A549 (cell line): Measurements from ENCODE around the gene TBX10.

Experiments
- EP300 ChIP-seq, 2 experiments: fragments of >200 bp; sonication (Bioruptor Twin); formaldehyde crosslinking; IDR thresholded peaks; 2 replicates in 1 of 2; 3 replicates in 1 of 2; pipeline ENCODE4 v1.6.1; 2016 to 2017
- ESRRA ChIP-seq: fragments of 150-350 bp; IDR thresholded peaks from 2 replicates; pipeline ENCODE4 v1.6.1; 2014; ENCODE audit warnings: mild to moderate bottlenecking, low read length, borderline replicate concordance
- MAX ChIP-seq: IDR thresholded peaks from 2 replicates; pipeline ENCODE4 v1.6.1; 2012
- POLR2A ChIP-seq: IDR thresholded peaks from 2 replicates; pipeline ENCODE4 v1.6.1; 2012; ENCODE audit warnings: mild to moderate bottlenecking, low read length
- RAD21 ChIP-seq, 2 experiments: fragments of >200 bp in 1 of 2; sonication (Bioruptor Twin) in 1 of 2; formaldehyde crosslinking in 1 of 2; IDR thresholded peaks in 1 of 2; conservative IDR thresholded peaks in 1 of 2; 2 replicates in 1 of 2; 3 replicates in 1 of 2; pipeline ENCODE4 v1.6.1; 2012 to 2018; ENCODE audit warnings: inconsistent platforms in 1 of 2

- TF ChIP-seq POLR2A (no peak), MAX (no peak), RAD21 (conservative IDR thresholded peaks at IDR 0.05 in 1 of 2, IDR thresholded peaks at IDR 0.05 in 1 of 2) (no peak), ESRRA (no peak), EP300 (IDR thresholded peaks at IDR 0.05) (no peak)
These were observed 49.6 kb upstream of the TBX10 start for GRCh38 chr11:67689178-67689577.
